Measurements from ENCODE around the gene PTGDR2. TPM values are rescaled to one million over a fixed set of nuclear protein-coding genes. Genes with fewer than 3 reads are reported as not detected.

The PTGDR2 gene
- total and polyA plus RNA-seq, 9 of the 15 experiments (the other 6 are each of a cell fraction or from before 2014, with no cell fraction given): 0.51 to 2.6 (median 1.6) TPM

- TF ChIP-seq REST (IDR thresholded peaks at IDR 0.05; ENCODE audit: borderline replicate concordance) (peak; percentile 36), REST (CRISPR knock-in tag; IDR thresholded peaks at IDR 0.05; ENCODE audit: low read depth) (no peak), EP300 (IDR thresholded peaks at IDR 0.05; ENCODE audit: low read length) (no peak), MYBL2 (IDR thresholded peaks at IDR 0.05; ENCODE audit: low read depth) (no peak), MYBL2 (CRISPR knock-in tag; IDR thresholded peaks at IDR 0.05; ENCODE audit: borderline replicate concordance) (no peak), ZNF561 (CRISPR knock-in tag; conservative IDR thresholded peaks at IDR 0.05) (no peak), KLF16 (IDR thresholded peaks at IDR 0.05) (no peak), HDAC1 (IDR thresholded peaks at IDR 0.05) (peak in 1 of 2 experiments; percentile 58; a peak in 1 of 4 replicates), TCF3 (CRISPR knock-in tag; IDR thresholded peaks at IDR 0.05) (peak; percentile 67), ETV1 (tag; conservative IDR thresholded peaks at IDR 0.05; ENCODE audit: low read depth) (peak; percentile 77), RNF2 (IDR thresholded peaks at IDR 0.05) (peak; percentile 37; the same call in 1 of the 2 replicates), ZNF444 (CRISPR knock-in tag; IDR thresholded peaks at IDR 0.05) (no peak), CXXC5 (CRISPR knock-in tag; IDR thresholded peaks at IDR 0.05) (0 out of 2 replicates have a peak, but pooled peaks have one; percentile 31), VEZF1 (CRISPR knock-in tag; IDR thresholded peaks at IDR 0.05) (peak; percentile 21; the same call in 1 of the 2 replicates)
- TF ChIP-seq, protein P1, sequence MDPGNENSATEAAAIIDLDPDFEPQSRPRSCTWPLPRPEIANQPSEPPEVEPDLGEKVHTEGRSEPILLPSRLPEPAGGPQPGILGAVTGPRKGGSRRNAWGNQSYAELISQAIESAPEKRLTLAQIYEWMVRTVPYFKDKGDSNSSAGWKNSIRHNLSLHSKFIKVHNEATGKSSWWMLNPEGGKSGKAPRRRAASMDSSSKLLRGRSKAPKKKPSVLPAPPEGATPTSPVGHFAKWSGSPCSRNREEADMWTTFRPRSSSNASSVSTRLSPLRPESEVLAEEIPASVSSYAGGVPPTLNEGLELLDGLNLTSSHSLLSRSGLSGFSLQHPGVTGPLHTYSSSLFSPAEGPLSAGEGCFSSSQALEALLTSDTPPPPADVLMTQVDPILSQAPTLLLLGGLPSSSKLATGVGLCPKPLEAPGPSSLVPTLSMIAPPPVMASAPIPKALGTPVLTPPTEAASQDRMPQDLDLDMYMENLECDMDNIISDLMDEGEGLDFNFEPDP (CRISPR knock-in tag; IDR thresholded peaks at IDR 0.05): no peak
- TF ChIP-seq, protein P2, sequence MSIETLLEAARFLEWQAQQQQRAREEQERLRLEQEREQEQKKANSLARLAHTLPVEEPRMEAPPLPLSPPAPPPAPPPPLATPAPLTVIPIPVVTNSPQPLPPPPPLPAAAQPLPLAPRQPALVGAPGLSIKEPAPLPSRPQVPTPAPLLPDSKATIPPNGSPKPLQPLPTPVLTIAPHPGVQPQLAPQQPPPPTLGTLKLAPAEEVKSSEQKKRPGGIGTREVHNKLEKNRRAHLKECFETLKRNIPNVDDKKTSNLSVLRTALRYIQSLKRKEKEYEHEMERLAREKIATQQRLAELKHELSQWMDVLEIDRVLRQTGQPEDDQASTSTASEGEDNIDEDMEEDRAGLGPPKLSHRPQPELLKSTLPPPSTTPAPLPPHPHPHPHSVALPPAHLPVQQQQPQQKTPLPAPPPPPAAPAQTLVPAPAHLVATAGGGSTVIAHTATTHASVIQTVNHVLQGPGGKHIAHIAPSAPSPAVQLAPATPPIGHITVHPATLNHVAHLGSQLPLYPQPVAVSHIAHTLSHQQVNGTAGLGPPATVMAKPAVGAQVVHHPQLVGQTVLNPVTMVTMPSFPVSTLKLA (conservative IDR thresholded peaks at IDR 0.05): peak; percentile 26 to 58; a peak in 2 of 4 replicates
These were observed 7.0 kb downstream of the PTGDR2 start (continued) for GRCh38 chr11:60848714-60849151.

All from K562 (cell line).